Thymus (tissue), 11 donors: Measurements from ENCODE around the gene EVI5. TPM values are rescaled to one million over a fixed set of nuclear protein-coding genes. Genes with fewer than 3 reads are reported as not detected.
"Not testable (repeated sequence)": the region's sequence is repeated elsewhere in the genome, so short reads cannot be mapped to it uniquely, and the experiment has no call there.

ENCODE experiments used
- DNase-seq, 9 donors: peaks; one replicate each; pipeline ENCODE4 v3.0.0-alpha.2; 2013; ENCODE audit warnings: low spot score in 9 of 9, low read depth in 6 of 9, missing footprints in 1 of 9
- H3K27ac ChIP-seq, 2 donors: one replicate each; pipeline ENCODE4 v1.5.1; 2013; ENCODE audit warnings: control low read depth in 1 of 2, low read depth in 1 of 2, low read length in 1 of 2, mild to moderate bottlenecking in 1 of 2, moderate library complexity in 1 of 2
- H3K27me3 ChIP-seq, 2 donors: one replicate each; pipeline ENCODE4 v1.5.1; 2013; ENCODE audit warnings: low read length in 1 of 2; ENCODE audit not compliant: control insufficient read depth in 2 of 2, insufficient read depth in 1 of 2
- H3K36me3 ChIP-seq, 2 donors: one replicate each; pipeline ENCODE4 v1.5.1; 2013; ENCODE audit warnings: low read length in 1 of 2, mild to moderate bottlenecking in 1 of 2, moderate library complexity in 1 of 2; ENCODE audit not compliant: control insufficient read depth in 2 of 2, insufficient read depth in 2 of 2
- H3K4me1 ChIP-seq, 2 donors: one replicate each; pipeline ENCODE4 v1.5.1; 2013; ENCODE audit warnings: low read length in 2 of 2; ENCODE audit not compliant: control insufficient read depth in 2 of 2, insufficient read depth in 2 of 2
- H3K4me3 ChIP-seq, 2 donors: one replicate each; pipeline ENCODE4 v1.5.1; 2013; ENCODE audit warnings: low read length in 2 of 2, control low read depth in 1 of 2, mild to moderate bottlenecking in 1 of 2
- H3K9me3 ChIP-seq, 2 donors: one replicate each; pipeline ENCODE4 v1.5.1; 2013; ENCODE audit warnings: low read length in 1 of 2, mild to moderate bottlenecking in 1 of 2; ENCODE audit not compliant: control insufficient read depth in 2 of 2, insufficient read depth in 1 of 2
- WGBS: extraction: QIAGEN DNeasy Blood & Tissue Kit; methylation state at CpG from one replicate; pipeline ENCODE4 v1.1.7; 2013; 5-methylcytosine and 5-hydroxymethylcytosine counted together
- polyA plus RNA-seq: library from polyadenylated mRNA; stranded (reverse); fragments of 200-250 nt; gene quantifications from one replicate; pipeline ENCODE4 v1.2.3, GENCODE V29; 2013
- total RNA-seq: library from RNA; stranded (reverse); fragments of 120-200 nt; gene quantifications from one replicate; pipeline ENCODE4 v1.2.4, GENCODE V29; 2013
- donor health status: healthy.

The EVI5 gene
- total and polyA plus RNA-seq, 2 donors, result 2.8 to 7.1 TPM

DNA sequence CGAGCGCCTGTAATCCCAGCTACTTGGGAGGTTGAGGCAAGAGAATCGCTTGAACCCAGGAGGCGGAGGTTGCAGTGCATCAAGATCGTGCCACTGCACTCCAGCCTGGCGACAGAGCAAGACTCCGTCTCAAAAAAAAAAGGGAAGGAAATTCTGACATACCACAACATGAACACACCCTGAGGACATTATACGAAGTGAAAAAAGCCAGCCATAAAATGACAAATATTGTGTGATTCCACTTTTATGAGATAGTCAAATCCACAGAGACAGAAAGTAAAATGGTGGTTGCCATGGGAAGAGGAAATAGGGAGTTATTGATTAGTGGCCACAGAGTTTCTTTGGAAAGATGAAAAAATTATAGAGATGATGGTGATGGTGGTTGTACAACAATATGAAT lies 41.7 kb downstream of the EVI5 start:
- Histone ChIP-seq H3K27me3 (no peaks in the 10 kb centered on the region), H3K4me3 (no peak overlapping the region), H3K4me1 (no peaks in the 10 kb centered on the region), H3K27ac (no peak overlapping the region), H3K36me3 (no peaks in the 10 kb centered on the region), H3K9me3 (no peaks in the 10 kb centered on the region)
- DNase-seq, result no peak
- WGBS, result 59% methylated on average over 8 of the region's 8 CpGs

DNA sequence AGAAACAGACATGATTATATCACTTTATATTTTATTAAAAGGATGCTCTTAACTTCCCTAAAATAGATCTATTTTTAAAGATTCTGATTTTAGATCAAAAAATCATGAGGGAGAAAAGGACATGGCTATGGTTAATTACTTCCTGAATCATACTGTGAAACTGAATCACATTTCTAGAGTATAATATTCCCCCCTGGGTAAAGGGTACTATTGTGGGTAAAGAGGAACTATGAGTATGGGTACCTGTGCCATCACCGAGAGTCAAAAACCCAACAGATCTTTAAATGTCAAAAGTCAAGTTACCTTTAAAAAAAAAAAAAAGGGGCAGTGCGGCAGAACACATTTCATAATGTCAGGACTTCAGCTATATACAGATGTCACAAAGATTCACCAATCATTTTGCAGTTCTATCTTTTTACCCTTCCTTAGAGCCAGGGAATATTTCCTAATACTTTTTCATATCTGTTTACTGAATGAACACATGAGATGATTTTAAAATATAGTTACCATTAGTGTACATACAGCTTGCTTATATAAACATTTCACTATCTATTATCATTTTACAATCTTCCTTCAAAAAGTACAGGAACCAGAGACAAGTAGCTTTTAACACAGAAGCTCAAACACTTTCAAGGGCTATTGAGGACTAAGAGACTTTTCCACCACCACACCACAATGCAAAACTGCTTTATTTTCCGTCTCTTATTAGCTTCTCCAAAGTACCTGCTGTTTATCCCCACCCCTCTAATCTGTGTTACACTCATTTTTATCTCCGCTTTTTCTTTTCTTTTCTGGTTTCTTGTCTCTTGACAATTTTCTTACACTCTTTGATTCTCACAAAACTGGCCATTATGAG lies 45.0 kb downstream of the EVI5 start:
- DNase-seq, result no peak
- no peak overlapping the region for H3K4me3 ChIP-seq
- 81% methylated on average over 4 of the region's 4 CpGs for WGBS
- H3K27me3 ChIP-seq, result no peaks in the 10 kb centered on the region
- H3K36me3 ChIP-seq, result no peaks in the 10 kb centered on the region
- no peak overlapping the region for H3K27ac ChIP-seq
- no peaks in the 10 kb centered on the region for H3K9me3 ChIP-seq
- H3K4me1 ChIP-seq, result no peaks in the 10 kb centered on the region

DNA sequence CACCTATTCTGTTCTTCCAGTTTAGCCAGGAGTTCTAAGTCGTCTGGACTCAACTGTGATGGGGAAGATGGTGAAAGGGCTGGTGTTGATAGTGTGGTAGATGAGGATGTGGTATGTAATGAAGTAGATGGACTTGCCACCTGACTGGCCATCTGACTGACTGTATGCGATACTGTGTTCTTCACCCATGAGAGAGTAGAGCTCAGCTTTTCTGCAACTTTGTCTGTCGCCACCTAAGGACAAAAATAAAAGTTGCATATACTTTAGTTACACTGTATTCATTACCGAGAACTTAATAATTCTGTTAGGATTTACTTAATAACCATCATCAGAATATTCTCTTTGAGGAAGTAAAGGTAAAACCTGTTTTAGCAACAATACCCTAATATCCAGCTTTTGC lies 48.5 kb downstream of the EVI5 start:
- Histone ChIP-seq H3K4me3 (no peak overlapping the region), H3K27me3 (no peaks in the 10 kb centered on the region), H3K9me3 (peaks cover 0 to 2% of the 10 kb centered on the region in 2 donors), H3K4me1 (no peaks in the 10 kb centered on the region), H3K27ac (no peak overlapping the region), H3K36me3 (no peaks in the 10 kb centered on the region)
- WGBS, result 92% methylated on average over 4 of the region's 4 CpGs
- DNase-seq, result peak in 1 of 9 donors; percentile 2

DNA sequence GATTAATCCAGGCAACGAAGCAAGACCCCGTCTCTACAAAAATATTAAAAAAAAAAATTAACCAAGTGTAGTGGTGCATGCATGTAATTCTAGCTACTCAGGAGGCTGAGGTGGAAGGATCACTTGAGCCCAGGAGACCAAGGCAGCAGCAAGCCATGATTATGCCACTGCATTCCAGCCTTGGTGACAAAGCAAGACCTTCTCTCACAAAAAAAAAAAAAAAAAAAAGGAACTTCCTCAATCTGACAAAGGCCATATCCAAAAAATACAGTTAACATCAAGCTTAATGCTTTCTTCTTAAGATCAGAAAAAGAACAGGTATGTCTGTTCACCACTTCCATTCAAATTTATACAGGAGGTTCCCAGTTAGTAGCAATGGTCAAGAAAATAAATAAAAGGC lies 54.4 kb downstream of the EVI5 start:
- over 99% methylated on average over 2 of the region's 2 CpGs for WGBS
- Histone ChIP-seq H3K27ac (no peak overlapping the region), H3K9me3 (peaks cover 0 to 2% of the 10 kb centered on the region in 2 donors), H3K27me3 (no peaks in the 10 kb centered on the region), H3K36me3 (no peaks in the 10 kb centered on the region), H3K4me1 (no peaks in the 10 kb centered on the region), H3K4me3 (no peak overlapping the region)
- no peak for DNase-seq

DNA sequence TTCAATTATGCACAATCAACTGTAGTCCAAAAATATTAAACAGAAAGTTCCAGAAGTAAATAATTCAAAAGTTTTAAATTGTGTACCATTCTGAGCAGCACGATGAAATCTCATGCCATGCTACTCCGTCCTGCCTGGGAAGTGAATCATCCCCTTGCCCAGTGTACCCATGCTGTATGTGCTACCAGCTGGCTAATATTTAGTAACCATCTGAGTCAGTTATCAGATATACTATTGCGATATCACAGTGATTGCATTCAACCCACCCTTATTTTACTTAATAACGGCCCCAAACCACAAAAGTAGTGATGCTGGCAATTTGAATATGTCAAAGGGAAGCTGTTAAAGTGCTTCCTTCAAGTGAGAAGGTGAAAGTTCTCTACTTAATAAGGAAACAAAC lies 56.2 kb downstream of the EVI5 start:
- Histone ChIP-seq H3K9me3 (peaks cover 0 to 2% of the 10 kb centered on the region in 2 donors), H3K36me3 (no peaks in the 10 kb centered on the region), H3K4me3 (no peak overlapping the region), H3K27ac (no peak overlapping the region), H3K4me1 (no peaks in the 10 kb centered on the region), H3K27me3 (no peaks in the 10 kb centered on the region)
- WGBS, result 89% methylated on average over 4 of the region's 4 CpGs
- no peak for DNase-seq

DNA sequence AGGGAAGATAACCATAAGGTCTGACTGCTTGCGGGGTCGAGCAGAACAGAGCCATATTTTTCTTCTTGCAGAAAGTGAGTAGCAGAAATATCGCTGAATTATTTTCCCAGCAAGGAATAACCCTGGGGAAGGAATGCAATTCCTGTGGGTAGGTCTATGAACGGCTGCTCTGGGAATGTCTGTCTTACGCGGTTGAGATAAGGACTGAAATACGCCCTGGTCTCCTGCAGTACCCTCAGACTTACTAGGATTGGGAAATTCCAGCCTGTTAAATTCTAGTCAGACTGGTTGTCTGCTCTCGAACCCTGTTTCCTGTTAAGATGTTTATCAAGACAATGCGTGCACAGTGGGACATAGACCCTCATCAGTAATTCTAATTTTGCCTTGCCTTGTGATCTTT lies 61.2 kb downstream of the EVI5 start:
- H3K4me3 ChIP-seq, H3K27ac ChIP-seq, H3K36me3 ChIP-seq, H3K27me3 ChIP-seq, H3K4me1 ChIP-seq, H3K9me3 ChIP-seq, DNase-seq: not testable (repeated sequence)
- 97% methylated on average over 9 of the region's 9 CpGs for WGBS

DNA sequence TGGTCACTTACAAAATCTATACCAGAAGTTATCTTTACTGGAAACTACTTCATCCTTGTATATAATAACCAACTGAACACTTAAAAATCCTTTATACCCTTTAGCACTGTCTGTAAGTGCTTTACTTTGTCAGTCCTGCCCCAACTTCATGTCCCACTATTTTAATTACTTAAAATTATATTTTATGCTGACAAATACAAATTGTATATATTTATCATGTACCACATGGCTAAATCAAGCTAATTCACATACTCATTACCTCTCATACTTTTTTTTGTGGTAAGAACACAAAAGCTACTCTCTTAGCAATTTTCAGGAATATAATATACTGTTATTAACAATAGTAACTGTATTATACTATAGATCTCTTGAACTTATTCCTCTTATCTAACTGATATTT lies 63.0 kb downstream of the EVI5 start:
- DNase-seq, result no peak
- Histone ChIP-seq H3K9me3 (no peaks in the 10 kb centered on the region), H3K27ac (no peak overlapping the region)

DNA sequence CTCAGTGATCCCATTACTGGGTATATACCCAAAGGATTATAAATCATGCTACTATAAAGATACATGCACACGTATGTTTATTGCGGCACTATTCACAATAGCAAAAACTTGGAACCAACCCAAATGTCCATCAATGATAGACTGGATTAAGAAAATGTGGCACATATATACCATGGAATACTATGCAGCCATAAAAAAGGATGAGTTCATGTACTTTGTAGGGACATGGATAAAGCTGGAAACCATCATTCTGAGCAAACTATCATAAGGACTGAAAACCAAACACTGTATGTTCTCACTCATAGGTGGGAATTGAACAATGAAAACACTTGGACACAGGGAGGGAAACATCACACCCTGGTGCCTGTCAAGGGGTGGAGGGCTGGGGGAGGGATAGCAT lies 63.8 kb downstream of the EVI5 start:
- H3K4me3 ChIP-seq, H3K27me3 ChIP-seq, DNase-seq, H3K9me3 ChIP-seq, H3K27ac ChIP-seq, H3K36me3 ChIP-seq, H3K4me1 ChIP-seq: not testable (repeated sequence)
- 90% methylated on average over 2 of the region's 2 CpGs for WGBS

More for the DNA sequence above, 63.0 kb downstream of the EVI5 start:
- Histone ChIP-seq H3K36me3 (no peaks in the 10 kb centered on the region), H3K4me3 (no peak overlapping the region), H3K27me3 (no peaks in the 10 kb centered on the region), H3K4me1 (no peaks in the 10 kb centered on the region)

DNA sequence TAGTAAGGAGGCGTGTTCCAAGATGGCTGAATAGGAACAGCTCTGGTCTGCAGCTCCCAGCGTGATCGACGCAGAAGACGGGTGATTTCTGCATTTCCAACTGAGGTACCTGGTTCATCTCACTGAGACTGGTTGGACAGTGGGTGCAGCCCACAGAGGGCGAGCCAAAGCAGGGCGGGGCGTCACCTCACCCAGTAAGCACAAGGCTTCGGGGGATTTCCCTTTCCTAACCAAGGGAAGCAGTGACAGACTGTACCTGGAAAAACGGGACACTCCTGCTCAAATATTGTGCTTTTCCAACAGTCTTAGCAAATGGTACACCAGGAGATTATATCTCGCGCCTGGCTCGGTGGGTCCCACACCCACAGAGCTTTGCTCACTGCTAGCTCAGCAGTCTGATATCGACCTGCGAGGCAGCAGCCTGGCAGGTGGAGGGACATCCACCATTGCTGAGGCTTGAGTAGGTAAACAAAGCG lies 69.4 kb downstream of the EVI5 start:
- WGBS, result 98% methylated on average over 16 of the region's 16 CpGs
- not testable (repeated sequence) for H3K27me3 ChIP-seq, H3K36me3 ChIP-seq, H3K4me1 ChIP-seq, H3K9me3 ChIP-seq, DNase-seq, H3K4me3 ChIP-seq, H3K27ac ChIP-seq
